ENCODE results near the gene ROBO1.

Gene ROBO1

DNA sequence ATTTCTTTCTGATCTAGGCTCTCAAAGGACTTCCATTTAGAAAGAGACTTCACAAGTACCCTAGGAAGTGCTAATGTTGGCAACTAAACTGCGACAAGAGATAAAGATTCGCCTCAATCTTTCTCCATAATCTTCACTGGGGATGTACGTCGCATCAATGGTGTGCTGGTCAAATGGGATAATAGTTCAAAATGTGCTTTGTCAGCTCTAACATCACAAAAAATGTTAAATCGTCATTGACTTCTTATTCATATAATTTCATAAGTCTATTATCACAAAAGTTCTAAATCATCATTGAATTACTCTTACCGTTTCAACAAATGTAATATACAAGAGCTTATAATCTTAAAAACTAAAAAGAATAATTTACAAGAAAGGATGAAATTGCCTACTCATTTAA is 727.7 kb downstream of the ROBO1 start:
- H3K27ac ChIP-seq (ENCODE audit: low read depth in 2 of 2, low read length in 2 of 2), result no peak overlapping the region
- no peak overlapping the region for H3K9ac ChIP-seq (ENCODE audit: low read depth in 1 of 2, low read length in 2 of 2)
- no peaks in the 10 kb centered on the region for H3K36me3 ChIP-seq (ENCODE audit: control insufficient read depth in 2 of 2, insufficient read depth in 2 of 2, low read length in 2 of 2)
- H3K4me1 ChIP-seq (ENCODE audit: control insufficient read depth in 2 of 2, insufficient read depth in 2 of 2, low read length in 2 of 2), result no peaks in the 10 kb centered on the region
- no peaks in the 10 kb centered on the region for H3K27me3 ChIP-seq (ENCODE audit: control insufficient read depth in 2 of 2, insufficient read depth in 2 of 2, low read length in 2 of 2)
- no peaks in the 10 kb centered on the region for H3K9me3 ChIP-seq (ENCODE audit: control insufficient read depth in 2 of 2, low read length in 2 of 2)
- H3K4me3 ChIP-seq (ENCODE audit: low read length in 2 of 2), result no peak overlapping the region

DNA sequence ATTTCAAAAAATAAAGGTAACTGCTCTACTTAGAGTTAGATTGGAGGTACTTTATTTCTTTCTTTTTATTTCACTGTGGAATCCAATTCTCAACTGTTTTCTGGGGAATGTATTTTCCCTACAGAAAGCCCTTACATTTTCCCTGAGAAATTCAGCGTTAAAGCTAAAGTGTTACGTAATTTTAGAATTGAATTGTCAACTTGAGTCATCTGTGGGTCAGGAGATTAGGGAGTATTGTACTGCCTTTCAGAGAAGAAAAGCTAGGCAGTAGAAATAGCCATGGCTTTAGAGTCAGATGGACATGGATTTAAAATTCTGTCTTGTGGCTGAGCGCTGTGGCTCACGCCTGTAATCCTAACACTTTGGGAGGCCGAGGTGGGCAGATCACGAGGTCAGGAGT is 728.6 kb downstream of the ROBO1 start:
- H3K4me1 ChIP-seq (ENCODE audit: control insufficient read depth in 2 of 2, insufficient read depth in 2 of 2, low read length in 2 of 2), result no peaks in the 10 kb centered on the region
- H3K9me3 ChIP-seq (ENCODE audit: control insufficient read depth in 2 of 2, low read length in 2 of 2), result no peaks in the 10 kb centered on the region
- H3K9ac ChIP-seq (ENCODE audit: low read depth in 1 of 2, low read length in 2 of 2), result no peak overlapping the region
- no peaks in the 10 kb centered on the region for H3K27me3 ChIP-seq (ENCODE audit: control insufficient read depth in 2 of 2, insufficient read depth in 2 of 2, low read length in 2 of 2)
- no peak overlapping the region for H3K27ac ChIP-seq (ENCODE audit: low read depth in 2 of 2, low read length in 2 of 2)
- no peaks in the 10 kb centered on the region for H3K36me3 ChIP-seq (ENCODE audit: control insufficient read depth in 2 of 2, insufficient read depth in 2 of 2, low read length in 2 of 2)
- H3K4me3 ChIP-seq (ENCODE audit: low read length in 2 of 2), result no peak overlapping the region

DNA sequence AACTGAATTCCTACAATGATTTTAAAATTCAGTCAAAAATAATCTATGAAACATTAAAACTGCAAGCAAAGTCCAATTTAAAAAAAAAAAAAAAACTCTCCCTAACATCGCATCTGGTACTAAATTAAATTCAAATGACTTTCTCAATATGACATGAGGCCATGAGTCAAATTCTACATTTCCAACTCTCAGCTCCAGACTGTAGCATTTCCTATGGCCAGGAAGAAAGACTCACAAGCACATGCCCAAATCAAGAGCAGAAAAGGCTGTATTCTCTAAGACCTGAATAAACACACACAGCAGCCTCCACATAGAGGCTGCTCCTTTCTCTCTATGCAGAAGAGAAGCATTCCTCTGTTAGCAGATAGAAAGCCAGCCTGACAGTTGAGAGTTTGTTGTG is 729.2 kb downstream of the ROBO1 start:
- Histone ChIP-seq H3K4me1 (ENCODE audit: control insufficient read depth in 2 of 2, insufficient read depth in 2 of 2, low read length in 2 of 2) (no peaks in the 10 kb centered on the region), H3K9me3 (ENCODE audit: control insufficient read depth in 2 of 2, low read length in 2 of 2) (no peaks in the 10 kb centered on the region), H3K27ac (ENCODE audit: low read depth in 2 of 2, low read length in 2 of 2) (no peak overlapping the region), H3K36me3 (ENCODE audit: control insufficient read depth in 2 of 2, insufficient read depth in 2 of 2, low read length in 2 of 2) (no peaks in the 10 kb centered on the region), H3K9ac (ENCODE audit: low read depth in 1 of 2, low read length in 2 of 2) (no peak overlapping the region), H3K27me3 (ENCODE audit: control insufficient read depth in 2 of 2, insufficient read depth in 2 of 2, low read length in 2 of 2) (no peaks in the 10 kb centered on the region), H3K4me3 (ENCODE audit: low read length in 2 of 2) (no peak overlapping the region)

DNA sequence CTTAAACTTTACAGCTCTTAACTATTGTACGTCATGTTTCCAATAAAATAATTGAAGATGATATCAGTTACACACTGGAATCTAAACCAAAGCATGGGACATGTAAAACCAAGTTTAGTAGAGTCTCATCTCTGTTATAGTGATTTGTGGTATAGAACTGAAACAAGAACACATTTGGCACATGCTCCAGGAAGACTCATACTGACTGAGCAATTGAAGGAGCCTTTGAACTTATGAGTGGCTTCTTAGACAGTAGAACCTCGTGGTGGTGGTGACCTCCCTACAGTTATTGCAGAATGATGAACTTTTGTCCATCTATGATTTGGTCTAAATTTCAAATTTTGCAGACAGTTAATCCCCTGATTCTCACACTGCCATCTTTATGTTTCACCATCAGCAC is 729.7 kb downstream of the ROBO1 start:
- H3K4me1 ChIP-seq (ENCODE audit: control insufficient read depth in 2 of 2, insufficient read depth in 2 of 2, low read length in 2 of 2), result no peaks in the 10 kb centered on the region
- no peaks in the 10 kb centered on the region for H3K9me3 ChIP-seq (ENCODE audit: control insufficient read depth in 2 of 2, low read length in 2 of 2)
- no peaks in the 10 kb centered on the region for H3K27me3 ChIP-seq (ENCODE audit: control insufficient read depth in 2 of 2, insufficient read depth in 2 of 2, low read length in 2 of 2)
- H3K36me3 ChIP-seq (ENCODE audit: control insufficient read depth in 2 of 2, insufficient read depth in 2 of 2, low read length in 2 of 2), result no peaks in the 10 kb centered on the region
- H3K9ac ChIP-seq (ENCODE audit: low read depth in 1 of 2, low read length in 2 of 2), result no peak overlapping the region
- no peak overlapping the region for H3K27ac ChIP-seq (ENCODE audit: low read depth in 2 of 2, low read length in 2 of 2)
- no peak overlapping the region for H3K4me3 ChIP-seq (ENCODE audit: low read length in 2 of 2)

DNA sequence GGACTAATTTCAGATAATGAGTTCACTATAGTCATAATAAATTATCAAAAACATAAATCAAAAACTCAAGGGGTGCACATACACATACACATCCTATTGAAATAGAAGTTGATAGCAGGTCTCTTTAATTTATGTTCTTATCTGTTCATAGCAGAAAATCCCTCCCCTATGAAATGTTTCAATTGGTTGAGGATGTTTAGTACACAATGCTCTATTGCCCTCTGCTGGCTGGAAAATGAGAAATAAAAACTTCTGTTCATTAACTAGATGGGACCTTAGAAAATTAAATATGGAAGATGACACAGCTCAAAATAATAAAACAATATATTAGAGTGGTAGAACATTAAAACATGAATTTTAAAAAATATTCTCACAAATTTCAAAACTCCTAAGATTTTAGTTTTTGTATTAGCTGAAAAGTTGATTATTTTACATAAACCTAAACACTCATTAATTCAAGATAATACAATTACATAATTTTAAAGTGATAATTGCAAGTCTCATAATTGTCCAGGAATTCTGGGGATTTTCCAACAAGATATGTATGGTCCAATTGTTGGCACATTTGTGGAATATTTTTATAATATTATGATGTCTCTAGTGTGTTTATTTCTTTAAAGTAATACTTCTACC is 735.0 kb downstream of the ROBO1 start:
- Histone ChIP-seq H3K9me3 (ENCODE audit: control insufficient read depth in 2 of 2, low read length in 2 of 2) (no peaks in the 10 kb centered on the region), H3K27ac (ENCODE audit: low read depth in 2 of 2, low read length in 2 of 2) (no peak overlapping the region), H3K4me3 (ENCODE audit: low read length in 2 of 2) (no peak overlapping the region), H3K9ac (ENCODE audit: low read depth in 1 of 2, low read length in 2 of 2) (no peak overlapping the region), H3K27me3 (ENCODE audit: control insufficient read depth in 2 of 2, insufficient read depth in 2 of 2, low read length in 2 of 2) (no peaks in the 10 kb centered on the region), H3K4me1 (ENCODE audit: control insufficient read depth in 2 of 2, insufficient read depth in 2 of 2, low read length in 2 of 2) (no peaks in the 10 kb centered on the region), H3K36me3 (ENCODE audit: control insufficient read depth in 2 of 2, insufficient read depth in 2 of 2, low read length in 2 of 2) (no peaks in the 10 kb centered on the region)

GRCh38 chr3:79030157-79030556 is 737.6 kb downstream of the ROBO1 start:
- H3K27me3 ChIP-seq (ENCODE audit: control insufficient read depth in 2 of 2, insufficient read depth in 2 of 2, low read length in 2 of 2), result no peaks in the 10 kb centered on the region
- no peak overlapping the region for H3K9ac ChIP-seq (ENCODE audit: low read depth in 1 of 2, low read length in 2 of 2)
- H3K4me1 ChIP-seq (ENCODE audit: control insufficient read depth in 2 of 2, insufficient read depth in 2 of 2, low read length in 2 of 2), result no peaks in the 10 kb centered on the region
- H3K4me3 ChIP-seq (ENCODE audit: low read length in 2 of 2), result no peak overlapping the region
- H3K27ac ChIP-seq (ENCODE audit: low read depth in 2 of 2, low read length in 2 of 2), result no peak overlapping the region
- H3K9me3 ChIP-seq (ENCODE audit: control insufficient read depth in 2 of 2, low read length in 2 of 2), result no peaks in the 10 kb centered on the region
- no peaks in the 10 kb centered on the region for H3K36me3 ChIP-seq (ENCODE audit: control insufficient read depth in 2 of 2, insufficient read depth in 2 of 2, low read length in 2 of 2)

- no peaks in the 10 kb centered on the region for H3K9me3 ChIP-seq (ENCODE audit: control insufficient read depth in 2 of 2, low read length in 2 of 2)
- H3K4me1 ChIP-seq (ENCODE audit: control insufficient read depth in 2 of 2, insufficient read depth in 2 of 2, low read length in 2 of 2), result no peaks in the 10 kb centered on the region
- no peaks in the 10 kb centered on the region for H3K27me3 ChIP-seq (ENCODE audit: control insufficient read depth in 2 of 2, insufficient read depth in 2 of 2, low read length in 2 of 2)
- H3K36me3 ChIP-seq (ENCODE audit: control insufficient read depth in 2 of 2, insufficient read depth in 2 of 2, low read length in 2 of 2), result no peaks in the 10 kb centered on the region
- no peak overlapping the region for H3K4me3 ChIP-seq (ENCODE audit: low read length in 2 of 2)
- no peak overlapping the region for H3K27ac ChIP-seq (ENCODE audit: low read depth in 2 of 2, low read length in 2 of 2)
- H3K9ac ChIP-seq (ENCODE audit: low read depth in 1 of 2, low read length in 2 of 2), result no peak overlapping the region
These were observed 738.9 kb downstream of the ROBO1 start for GRCh38 chr3:79028916-79029315.

DNA sequence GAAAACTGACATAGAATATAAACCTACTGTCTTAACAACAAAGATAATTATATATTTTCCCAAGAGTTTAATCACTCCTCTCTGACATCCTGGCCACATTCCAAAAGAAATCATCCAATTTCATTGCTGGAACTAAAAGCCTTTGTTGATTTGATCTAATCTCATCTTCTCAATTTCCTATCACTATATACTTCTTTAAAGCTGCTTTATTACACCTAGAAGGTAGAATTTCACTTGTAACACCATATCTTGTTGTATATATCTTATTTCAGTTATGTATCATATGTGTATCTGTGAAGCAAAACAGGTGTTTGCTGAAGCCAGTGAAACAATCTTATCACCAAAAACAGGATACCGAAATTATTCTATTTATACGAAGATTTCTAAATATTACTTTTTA is 740.2 kb downstream of the ROBO1 start:
- no peaks in the 10 kb centered on the region for H3K27me3 ChIP-seq (ENCODE audit: control insufficient read depth in 2 of 2, insufficient read depth in 2 of 2, low read length in 2 of 2)

GRCh38 chr3:79019924-79020173 is 747.9 kb downstream of the ROBO1 start:
- no peak overlapping the region for H3K4me3 ChIP-seq (ENCODE audit: low read length in 2 of 2)
- no peak overlapping the region for H3K9ac ChIP-seq (ENCODE audit: low read depth in 1 of 2, low read length in 2 of 2)
- H3K4me1 ChIP-seq (ENCODE audit: control insufficient read depth in 2 of 2, insufficient read depth in 2 of 2, low read length in 2 of 2), result no peaks in the 10 kb centered on the region
- H3K27ac ChIP-seq (ENCODE audit: low read depth in 2 of 2, low read length in 2 of 2), result no peak overlapping the region
- peaks cover 0 to 4% of the 10 kb centered on the region in 2 donors for H3K27me3 ChIP-seq (ENCODE audit: control insufficient read depth in 2 of 2, insufficient read depth in 2 of 2, low read length in 2 of 2)
- no peaks in the 10 kb centered on the region for H3K36me3 ChIP-seq (ENCODE audit: control insufficient read depth in 2 of 2, insufficient read depth in 2 of 2, low read length in 2 of 2)
- H3K9me3 ChIP-seq (ENCODE audit: control insufficient read depth in 2 of 2, low read length in 2 of 2), result no peaks in the 10 kb centered on the region

More for the DNA sequence above, 740.2 kb downstream of the ROBO1 start:
- Histone ChIP-seq H3K9ac (ENCODE audit: low read depth in 1 of 2, low read length in 2 of 2) (no peak overlapping the region), H3K36me3 (ENCODE audit: control insufficient read depth in 2 of 2, insufficient read depth in 2 of 2, low read length in 2 of 2) (no peaks in the 10 kb centered on the region), H3K4me1 (ENCODE audit: control insufficient read depth in 2 of 2, insufficient read depth in 2 of 2, low read length in 2 of 2) (no peaks in the 10 kb centered on the region), H3K4me3 (ENCODE audit: low read length in 2 of 2) (no peak overlapping the region), H3K27ac (ENCODE audit: low read depth in 2 of 2, low read length in 2 of 2) (no peak overlapping the region), H3K9me3 (ENCODE audit: control insufficient read depth in 2 of 2, low read length in 2 of 2) (no peaks in the 10 kb centered on the region)

DNA sequence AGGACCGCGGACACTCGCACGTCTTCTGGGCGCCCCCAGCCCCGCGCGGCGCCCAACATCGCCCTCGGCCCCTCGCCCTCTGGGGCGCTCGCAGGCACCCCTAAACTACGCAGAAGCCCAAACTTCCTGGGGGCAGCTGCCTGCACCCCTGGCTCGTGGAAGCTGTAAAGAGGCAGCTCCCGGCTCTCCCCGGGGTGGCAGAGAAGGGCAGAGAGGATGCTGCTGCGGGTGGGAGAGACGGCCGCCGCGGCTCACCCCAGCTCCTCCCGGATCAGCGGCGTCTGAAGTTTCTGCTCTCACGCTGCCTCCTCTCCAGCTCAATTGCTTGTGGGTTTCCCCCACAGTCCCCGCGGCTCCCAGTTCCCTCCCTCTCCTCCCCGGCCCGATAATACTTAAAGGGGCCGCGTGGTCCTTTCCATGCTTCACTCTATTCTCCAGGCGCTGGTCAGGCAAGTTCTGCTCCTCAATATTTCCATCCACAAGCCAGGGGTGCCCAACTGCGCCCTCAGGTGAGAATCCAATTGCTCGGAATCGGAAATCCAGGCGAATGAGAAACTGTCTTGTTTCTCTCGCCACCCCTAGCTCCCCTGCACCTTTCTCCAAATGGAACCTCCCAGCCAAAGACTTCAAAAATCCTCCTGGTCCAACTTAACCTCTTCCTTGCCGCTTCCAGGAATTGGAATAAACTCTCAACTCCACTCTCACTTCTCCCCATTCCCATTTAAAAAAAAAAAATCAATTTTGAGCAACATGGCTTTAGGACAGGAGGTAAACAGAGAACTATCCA is 748.5 kb downstream of the ROBO1 start:
- no peaks in the 10 kb centered on the region for H3K36me3 ChIP-seq (ENCODE audit: control insufficient read depth in 2 of 2, insufficient read depth in 2 of 2, low read length in 2 of 2)
- H3K27me3 ChIP-seq (ENCODE audit: control insufficient read depth in 2 of 2, insufficient read depth in 2 of 2, low read length in 2 of 2), result peaks cover 0 to 4% of the 10 kb centered on the region in 2 donors
- H3K4me1 ChIP-seq (ENCODE audit: control insufficient read depth in 2 of 2, insufficient read depth in 2 of 2, low read length in 2 of 2), result no peaks in the 10 kb centered on the region
- H3K4me3 ChIP-seq (ENCODE audit: low read length in 2 of 2), result peak overlapping the region; percentile 60 to 80
- no peaks in the 10 kb centered on the region for H3K9me3 ChIP-seq (ENCODE audit: control insufficient read depth in 2 of 2, low read length in 2 of 2)
- H3K27ac ChIP-seq (ENCODE audit: low read depth in 2 of 2, low read length in 2 of 2), result peak overlapping the region; percentile 52 to 71
- H3K9ac ChIP-seq (ENCODE audit: low read depth in 1 of 2, low read length in 2 of 2), result peak overlapping the region; percentile 54 to 61

All from mucosa of rectum (tissue), 2 donors.